HPDE6-E6E7 (cell line): ENCODE results near the gene MUC21.
A peak's percentile ranks its signal among the peaks of the same experiment; 100 is the strongest.
"Not testable (repeated sequence)": the region's sequence is repeated elsewhere in the genome, so short reads cannot be mapped to it uniquely, and the experiment has no call there.

Experiments used
- DNase-seq: peaks from one replicate; pipeline ENCODE4 v3.0.0; 2011; ENCODE audit warnings: missing footprints; ENCODE audit errors: extremely low spot score

The MUC21 gene

GRCh38 chr6:31008165-31008564 lies 24.6 kb downstream of the MUC21 start:
- DNase-seq: no peak

DNA sequence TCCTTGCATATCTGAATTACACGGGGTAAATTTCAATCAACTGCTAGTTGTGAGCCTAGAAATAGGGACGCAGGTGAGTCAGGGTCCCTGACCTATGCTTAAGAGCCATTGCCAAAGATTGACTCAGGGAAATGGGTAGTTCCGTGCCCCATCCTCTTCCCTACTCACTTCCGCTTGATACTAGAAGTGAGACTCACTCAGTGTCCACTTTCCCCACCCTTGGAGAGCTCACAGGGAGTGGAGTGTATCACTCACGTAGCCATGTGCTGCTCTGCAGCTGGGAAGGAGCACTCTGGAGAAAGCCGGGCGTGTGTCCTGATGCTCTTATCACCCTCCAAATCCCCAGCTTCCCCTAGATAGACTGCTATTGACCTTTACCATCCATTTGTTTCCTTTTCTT lies 26.2 kb downstream of the MUC21 start:
- DNase-seq: no peak

DNA sequence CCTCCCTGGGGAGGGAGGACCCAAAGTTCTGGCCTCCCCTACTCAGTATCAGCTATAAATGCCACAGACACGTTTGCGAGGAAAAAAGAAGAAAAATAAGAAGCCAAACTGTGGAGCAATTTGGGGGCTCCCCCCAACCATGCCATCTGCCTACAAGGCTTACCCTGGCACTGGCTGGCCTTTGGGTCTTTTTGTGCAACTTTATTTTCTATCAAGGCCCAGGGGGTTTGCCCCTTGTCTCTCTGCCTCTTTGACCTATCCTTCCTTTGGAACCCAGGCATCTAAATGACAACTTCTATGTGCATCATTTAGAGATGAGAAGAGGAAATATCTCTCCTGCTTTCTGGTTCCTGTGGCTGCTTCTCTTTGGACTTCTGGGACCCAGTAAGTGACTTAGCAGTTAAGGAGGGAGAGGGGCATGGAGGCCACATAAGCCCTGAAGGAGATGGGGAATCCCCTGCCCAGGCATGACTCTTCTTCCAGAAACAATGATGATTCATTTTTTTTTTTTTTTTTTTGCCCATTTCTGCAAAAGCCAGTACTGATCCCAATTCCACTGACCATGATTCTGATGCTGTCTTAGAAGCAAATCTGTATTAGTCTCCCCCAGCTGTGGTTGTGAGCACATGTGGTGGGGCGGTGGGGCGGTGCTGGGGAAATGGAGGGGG lies 27.0 kb downstream of the MUC21 start, which contains the start of gene MUC22:
Gene MUC22 (plus strand): TSS at position 82 of the 668 bp plus-strand sequence. CDS start 233 bp downstream, at position 315.
- peak; percentile 54 for DNase-seq

DNA sequence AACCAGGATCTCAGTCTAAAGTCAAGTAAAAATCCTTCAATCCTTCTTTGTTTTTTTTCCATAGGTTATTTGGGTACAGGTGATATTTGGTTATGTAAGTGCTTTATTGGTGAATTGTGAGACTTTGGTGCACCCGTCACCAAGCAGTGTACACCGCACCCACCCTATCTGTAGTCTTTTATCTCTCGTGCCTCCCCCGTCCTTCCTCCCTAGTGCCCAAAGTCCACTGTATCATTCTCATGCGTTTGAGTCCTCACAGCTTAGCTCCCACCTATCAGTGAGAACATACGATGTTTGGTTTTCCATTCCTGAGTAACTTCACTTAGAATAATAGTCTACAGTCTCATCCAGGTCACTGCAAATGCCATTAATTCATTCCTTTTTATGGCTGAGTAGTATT lies 27.6 kb downstream of the MUC21 start:
- DNase-seq: no peak

DNA sequence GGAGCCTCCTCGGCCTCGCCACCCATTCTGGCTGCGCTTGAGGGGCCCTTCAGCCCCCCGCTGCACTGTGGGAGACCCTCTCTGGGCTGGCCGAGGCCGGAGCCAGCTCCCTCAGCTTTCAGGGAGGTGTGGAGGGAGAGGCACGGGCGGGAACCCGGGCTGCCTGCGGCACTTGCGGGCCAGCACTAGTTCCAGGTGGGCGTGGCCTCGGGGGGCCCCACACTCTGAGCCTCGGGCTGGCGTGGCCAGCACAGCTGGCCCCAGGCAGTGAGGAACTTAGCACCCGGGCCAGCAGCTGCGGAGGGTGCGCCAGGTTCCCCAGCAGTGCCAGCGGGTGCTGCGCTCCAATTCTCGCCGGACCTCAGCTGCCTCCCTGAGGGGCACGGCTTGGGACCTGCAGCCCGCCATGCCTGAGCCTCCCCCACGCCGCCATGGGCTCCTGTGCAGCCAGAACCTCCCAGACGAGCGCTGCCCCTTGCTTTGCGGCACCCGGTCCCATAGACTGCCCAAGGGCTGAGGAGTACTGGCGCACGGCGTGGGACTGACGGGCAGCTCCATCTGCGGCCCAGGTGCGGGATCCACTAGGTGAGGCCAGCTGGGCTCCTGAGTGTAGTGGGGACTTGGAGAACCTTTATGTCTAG lies 33.3 kb downstream of the MUC21 start:
- no peak for DNase-seq

DNA sequence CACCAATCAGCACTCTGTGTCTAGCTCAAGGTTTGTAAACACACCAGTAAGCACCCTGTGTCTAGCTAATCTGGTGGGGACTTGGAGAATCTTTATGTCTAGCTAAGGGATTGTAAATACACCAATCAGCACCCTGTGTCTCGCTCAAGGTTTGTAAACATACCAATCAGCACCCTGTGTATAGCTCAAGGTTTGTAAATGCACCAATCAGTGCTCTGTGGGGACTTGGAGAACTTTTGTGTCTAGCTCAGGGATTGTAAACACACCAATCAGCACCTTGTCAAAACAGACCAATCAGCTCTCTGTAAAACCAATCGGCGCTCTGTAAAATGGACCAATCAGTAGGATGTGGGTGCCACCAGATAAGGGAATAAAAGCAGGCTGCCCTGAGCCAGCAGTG lies 33.9 kb downstream of the MUC21 start:
- DNase-seq: not testable (repeated sequence)

GRCh38 chr6:31020057-31020456 lies 36.5 kb downstream of the MUC21 start:
- no peak for DNase-seq

- not testable (repeated sequence) for DNase-seq
These were observed 37.2 kb downstream of the MUC21 start for GRCh38 chr6:31020631-31021255.

GRCh38 chr6:31021705-31022531 lies 38.4 kb downstream of the MUC21 start:
- DNase-seq: not testable (repeated sequence)

- DNase-seq: no peak
These were observed 42.1 kb downstream of the MUC21 start for GRCh38 chr6:31025595-31025994.

GRCh38 chr6:31031095-31031494 lies 47.6 kb downstream of the MUC21 start:
- DNase-seq: no peak

DNA sequence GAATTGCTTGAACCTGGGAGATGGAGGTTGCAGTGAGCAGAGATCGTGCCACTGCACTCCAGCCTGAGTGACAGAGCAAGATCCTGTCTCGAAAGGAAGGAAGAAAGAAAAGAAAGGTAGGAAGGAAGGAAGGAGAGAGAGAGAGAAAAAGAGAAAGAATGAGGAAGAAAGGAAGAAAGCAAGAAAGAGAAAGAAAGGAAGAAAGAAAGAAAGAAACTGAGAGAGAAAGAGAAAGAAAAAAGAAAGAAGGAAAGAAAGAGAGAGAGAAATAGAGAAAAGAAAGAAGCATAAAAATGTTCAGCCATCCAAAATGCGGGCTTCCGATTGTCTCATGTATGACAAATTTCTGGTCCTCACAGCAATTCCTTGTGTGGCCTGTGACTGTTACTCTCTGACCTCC lies 49.6 kb downstream of the MUC21 start:
- DNase-seq: no peak

DNA sequence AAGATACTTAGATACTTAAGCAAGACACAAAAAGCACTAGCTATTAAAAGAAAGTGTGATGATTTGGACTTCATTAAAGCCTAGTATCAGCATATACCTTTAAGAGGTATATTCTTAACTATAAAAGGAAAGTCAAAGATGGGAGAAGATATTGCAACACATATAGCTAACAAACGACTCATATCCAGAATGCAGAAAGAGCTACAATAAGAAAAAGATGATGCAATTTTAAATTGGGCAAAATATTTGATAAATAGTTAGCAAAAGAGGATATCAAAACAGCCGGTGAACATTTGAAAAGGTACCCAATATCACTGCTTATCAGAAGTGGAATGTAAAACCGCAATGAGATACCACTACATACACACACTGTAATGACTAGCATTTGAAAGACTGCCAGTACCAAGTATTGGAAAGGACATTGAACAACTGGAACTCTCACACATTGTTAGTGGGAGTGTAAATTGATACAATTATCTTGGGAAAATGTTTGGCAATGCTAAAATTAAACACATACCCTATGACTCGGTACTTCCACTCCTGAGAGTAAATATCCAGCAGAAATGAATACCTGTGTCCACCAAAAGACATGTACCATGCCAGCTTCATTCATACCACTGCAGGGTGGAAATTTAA lies 52.5 kb downstream of the MUC21 start:
- DNase-seq: no peak

- DNase-seq: no peak
These were observed 53.7 kb downstream of the MUC21 start for GRCh38 chr6:31037169-31037568.

- DNase-seq: no peak
These were observed 54.2 kb downstream of the MUC21 start for GRCh38 chr6:31037682-31038081.

DNA sequence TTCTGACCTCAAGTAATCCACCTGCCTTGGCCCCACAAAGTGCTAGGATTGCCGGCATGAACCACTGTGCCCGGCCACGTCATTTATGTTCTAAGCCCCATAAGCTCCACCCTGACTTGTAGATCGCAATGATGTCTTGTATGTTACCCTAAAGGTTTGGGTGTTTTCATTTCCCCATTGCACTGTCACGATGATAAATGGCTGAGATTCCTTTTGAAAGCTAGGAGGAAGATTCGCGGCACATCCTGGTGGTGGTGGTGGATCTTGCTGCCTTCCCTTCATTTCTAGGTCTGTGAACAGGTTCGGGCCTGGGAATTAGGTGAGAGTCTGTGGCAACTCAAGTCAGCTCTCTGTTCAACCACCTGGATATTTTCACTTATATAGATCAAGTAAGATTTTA lies 55.0 kb downstream of the MUC21 start:
- no peak for DNase-seq
